Dedifferentiated amniotic fluid mesenchymal stem cell (primary cell): ENCODE data around the gene GADD45G.

Experiments
- DNase-seq: peaks from one replicate; pipeline ENCODE4 v3.0.0-alpha.2; 2016; ENCODE audit errors: extremely low spot score

Gene GADD45G, protein sequence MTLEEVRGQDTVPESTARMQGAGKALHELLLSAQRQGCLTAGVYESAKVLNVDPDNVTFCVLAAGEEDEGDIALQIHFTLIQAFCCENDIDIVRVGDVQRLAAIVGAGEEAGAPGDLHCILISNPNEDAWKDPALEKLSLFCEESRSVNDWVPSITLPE

GRCh38 chr9:89604729-89605464 lies at the start of gene GADD45G:
Gene GADD45G (plus strand): TSS chr9:89605012. CDS start chr9:89605122, 110 bp downstream.
- DNase-seq: peak; percentile 46

DNA sequence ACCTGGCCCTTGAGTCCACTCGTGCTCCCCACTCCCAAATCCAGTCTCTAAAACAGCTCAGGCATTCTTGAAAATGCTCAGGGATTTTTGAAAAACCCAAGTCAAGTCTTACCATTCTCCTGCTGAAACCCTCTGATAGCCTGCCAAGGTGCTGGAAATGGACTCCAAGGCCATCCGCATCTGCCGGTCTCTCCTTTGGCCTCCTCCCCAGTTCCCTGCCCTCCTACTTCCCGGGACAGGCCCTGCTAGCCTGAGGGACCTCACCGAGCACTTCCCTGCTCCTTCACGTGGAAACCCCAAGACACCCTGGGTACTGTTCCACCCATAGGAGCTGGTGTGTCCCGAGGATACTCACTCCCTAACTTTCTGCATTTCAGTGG lies 49.8 kb upstream of the GADD45G start:
- no peak for DNase-seq

- no peak for DNase-seq
Measured at GRCh38 chr9:89555451-89556375, 49.1 kb upstream of the GADD45G start.

GRCh38 chr9:89558196-89558899 lies 46.5 kb upstream of the GADD45G start:
- DNase-seq: no peak

DNA sequence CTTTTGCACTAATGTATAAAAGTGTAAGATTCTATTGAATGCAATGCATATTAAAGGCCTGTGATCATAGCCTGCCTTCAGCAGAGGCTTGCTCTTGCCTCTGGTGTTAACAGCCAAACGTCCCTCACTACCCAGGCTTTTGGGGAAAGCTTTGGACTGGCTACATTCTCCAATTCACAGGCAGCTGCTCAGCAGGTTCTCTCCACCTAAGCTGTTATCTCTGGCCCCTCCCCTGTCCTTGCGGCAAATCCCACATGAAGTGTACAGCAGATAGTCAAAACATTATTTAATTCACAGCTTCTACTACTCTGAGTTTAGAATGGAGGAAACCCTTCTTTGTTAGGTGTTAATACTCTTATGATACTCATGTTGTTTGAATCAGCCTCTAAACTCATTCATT lies 45.9 kb upstream of the GADD45G start:
- DNase-seq: no peak

- DNase-seq: no peak
Measured at GRCh38 chr9:89562186-89562814, 42.5 kb upstream of the GADD45G start.

DNA sequence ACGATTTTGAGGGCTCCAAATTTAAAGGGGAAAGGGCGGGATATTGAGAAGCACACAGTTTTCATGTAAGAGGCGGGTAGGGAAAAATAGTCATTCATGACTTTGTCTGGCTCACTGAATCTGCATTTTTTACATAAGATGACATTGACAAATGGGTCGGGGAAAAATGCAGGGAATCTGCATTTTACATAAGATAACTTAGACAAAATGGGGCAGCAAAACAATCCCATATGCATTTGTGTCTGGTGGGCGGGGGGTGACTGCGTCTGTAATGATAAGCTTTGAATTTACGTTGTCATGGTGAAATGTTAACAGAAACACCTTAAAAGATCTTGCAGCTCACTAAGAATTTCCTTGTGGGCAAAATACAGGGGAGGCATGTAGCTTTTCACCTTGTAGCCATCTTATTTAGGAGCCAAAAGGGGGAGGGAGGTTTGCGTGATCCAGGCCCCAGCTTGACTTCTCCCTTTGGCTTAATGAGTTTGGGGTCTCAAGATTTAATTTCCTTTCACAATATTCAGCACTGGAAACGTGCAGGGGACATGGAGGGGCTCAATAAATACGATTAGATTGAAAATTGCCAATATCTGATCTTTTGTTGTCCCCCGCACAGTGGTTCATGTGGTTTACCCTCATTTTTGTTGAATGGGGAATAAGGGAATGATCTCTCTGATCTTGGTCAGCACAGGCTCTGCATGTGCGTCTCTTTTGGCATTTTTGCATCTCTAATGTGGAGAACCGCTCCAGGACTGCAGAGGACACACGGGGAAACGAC lies 41.1 kb upstream of the GADD45G start:
- DNase-seq: no peak

- DNase-seq: no peak
Measured at GRCh38 chr9:89564346-89564878, 40.4 kb upstream of the GADD45G start.

- DNase-seq: no peak
Measured at GRCh38 chr9:89567649-89568048, 37.2 kb upstream of the GADD45G start.

- no peak for DNase-seq
Measured at GRCh38 chr9:89574309-89574708, 30.5 kb upstream of the GADD45G start.

DNA sequence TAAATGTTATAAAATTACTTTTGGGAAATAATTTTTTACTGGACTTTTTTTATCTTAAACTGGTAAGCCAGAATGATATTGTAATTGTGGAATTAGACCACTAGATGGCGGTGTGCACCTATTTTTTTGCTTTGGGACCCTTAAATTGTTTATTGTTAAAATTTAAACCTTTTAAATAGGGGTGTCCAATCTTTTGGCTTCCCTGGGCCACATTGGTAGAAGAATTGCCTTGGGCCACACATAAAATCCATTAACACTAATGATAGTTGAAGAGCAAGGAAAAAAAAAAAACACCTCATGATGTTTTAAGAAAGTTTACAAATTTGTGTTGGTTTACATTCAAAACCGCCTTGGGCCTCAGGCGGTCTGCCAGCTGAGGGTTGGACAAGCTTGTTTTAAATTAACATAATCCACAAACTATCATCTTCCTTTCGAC lies 28.4 kb upstream of the GADD45G start:
- DNase-seq: peak; percentile 48

DNA sequence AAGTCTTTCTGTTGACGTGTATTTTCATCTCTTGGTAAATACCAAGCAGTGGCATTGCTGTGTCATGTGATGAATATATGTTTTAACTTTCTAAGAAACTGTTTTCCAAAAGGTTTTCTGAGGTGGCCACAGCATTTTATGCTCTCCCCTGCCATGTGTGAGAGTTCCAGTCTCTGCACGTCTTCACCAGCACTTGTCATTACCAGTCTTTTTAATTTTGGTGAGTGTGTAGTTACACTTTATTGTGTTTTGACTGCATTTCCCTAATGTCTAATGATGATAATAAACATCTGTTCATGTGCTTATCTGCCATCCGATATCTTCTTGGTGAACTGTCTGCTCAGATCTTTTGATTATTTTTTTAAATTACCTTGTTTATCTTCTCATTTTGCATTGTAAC lies 27.4 kb upstream of the GADD45G start:
- no peak for DNase-seq

DNA sequence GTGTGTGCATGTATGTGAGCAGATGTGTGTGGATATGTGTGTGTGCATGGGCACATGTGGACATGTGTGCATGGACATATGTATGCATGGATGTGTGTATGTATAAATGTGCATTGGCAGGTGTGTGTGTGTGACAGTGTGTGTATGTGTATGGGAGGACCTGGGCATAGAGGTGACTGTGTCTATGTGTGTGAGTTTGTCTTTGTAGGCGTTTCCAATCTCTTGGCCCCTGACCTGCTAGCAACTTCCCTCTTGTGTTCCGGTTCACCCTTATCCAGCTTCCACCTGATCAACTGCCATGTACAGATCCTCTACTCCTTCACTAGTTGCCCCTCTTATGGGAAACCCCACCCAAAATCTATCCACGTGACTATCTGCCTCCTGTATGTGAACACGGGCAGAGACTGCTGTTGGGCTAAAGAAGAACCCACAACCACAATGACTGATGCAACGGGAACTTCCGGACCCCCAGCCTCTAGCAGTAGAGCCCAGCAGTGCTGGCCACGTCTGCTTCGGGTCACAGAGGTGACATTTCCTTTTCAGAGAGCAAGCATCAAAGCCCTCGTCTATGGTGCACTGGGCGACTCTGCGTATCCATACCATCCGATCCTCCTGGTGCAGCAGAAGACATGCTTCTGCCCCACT lies 24.9 kb upstream of the GADD45G start:
- no peak for DNase-seq

- no peak for DNase-seq
Measured at GRCh38 chr9:89586311-89586710, 18.5 kb upstream of the GADD45G start.

- no peak for DNase-seq
Measured at GRCh38 chr9:89588271-89588879, 16.4 kb upstream of the GADD45G start.

DNA sequence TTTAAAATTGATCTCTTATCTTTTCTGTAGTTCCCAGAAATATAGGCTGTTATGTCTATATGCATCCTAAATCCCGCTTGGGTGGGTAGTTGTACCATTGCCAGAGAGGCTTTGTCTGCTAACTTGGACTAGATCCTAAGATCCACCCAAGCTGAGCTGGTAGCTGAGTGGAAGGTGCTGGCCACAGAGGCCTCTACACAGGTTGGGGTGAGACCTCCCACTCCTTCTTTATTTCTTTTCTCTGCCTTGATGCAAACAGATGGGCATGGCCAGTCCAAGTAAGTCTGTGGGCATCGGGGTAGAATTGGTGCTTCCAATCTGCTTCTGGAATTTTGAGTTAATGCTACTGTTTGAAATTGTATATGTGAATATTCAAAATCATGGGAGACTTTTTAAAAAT lies 14.4 kb upstream of the GADD45G start:
- DNase-seq: no peak

DNA sequence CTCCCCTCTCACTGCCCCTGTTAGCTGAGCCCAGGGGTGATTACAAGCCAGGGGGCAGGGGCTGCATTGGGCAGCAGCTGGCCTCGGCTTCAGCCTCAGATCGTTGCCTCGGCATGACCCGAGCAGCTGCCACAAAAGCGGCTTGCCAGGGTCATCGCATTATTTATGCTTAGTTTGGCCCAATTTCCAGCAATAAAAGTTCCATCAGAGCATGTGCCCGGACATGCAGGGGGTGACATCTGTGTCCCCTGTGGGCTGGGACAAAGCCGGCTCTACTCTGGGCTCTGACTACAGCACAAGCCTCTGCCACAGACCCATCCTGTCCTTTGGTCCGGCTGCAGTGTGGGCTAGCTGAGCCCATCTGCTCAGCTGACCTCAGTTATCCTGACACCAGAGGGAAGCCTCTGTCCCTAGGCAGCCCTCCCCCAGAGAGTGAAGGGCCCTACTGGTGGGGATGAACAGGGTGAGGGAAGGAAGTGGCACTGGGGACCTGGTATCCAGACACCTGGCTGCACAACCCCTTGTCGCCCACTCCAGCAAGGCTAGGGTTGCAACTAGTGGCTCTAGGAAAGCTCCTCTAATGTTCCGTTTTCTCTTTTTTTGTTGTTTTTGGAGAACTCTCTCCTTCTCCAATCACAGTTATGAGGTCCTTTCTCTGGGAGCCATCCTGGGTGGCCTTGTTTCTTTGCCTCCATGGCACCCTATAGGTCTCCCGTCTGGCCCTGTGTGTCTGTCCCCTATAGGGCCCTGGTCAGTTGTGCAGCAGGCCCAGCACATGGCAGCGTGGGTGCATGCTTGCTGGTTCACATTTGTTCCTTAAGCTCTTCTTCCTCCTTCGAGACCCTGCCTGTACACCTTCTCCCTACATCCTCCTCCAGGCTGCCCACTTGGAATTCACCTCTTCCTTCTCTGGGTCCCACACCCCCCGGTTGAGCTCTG lies 13.3 kb upstream of the GADD45G start:
- no peak for DNase-seq

GRCh38 chr9:89592213-89592815 lies 12.5 kb upstream of the GADD45G start:
- DNase-seq: no peak
